Hepatocyte (in vitro differentiated cells): ENCODE measurements around the gene TEAD3. TPM values are rescaled to one million over a fixed set of nuclear protein-coding genes. Genes with fewer than 3 reads are reported as not detected.

Experiments used
- DNase-seq: peaks from one replicate; pipeline ENCODE4 v3.0.0-alpha.2; 2016; ENCODE audit warnings: low spot score
- H2AFZ ChIP-seq: fragments of 200-600 bp; sonication (generic); 2 replicates; pipeline ENCODE4 v1.6.0; 2016; ENCODE audit warnings: antibody characterized with exemption, mild to moderate bottlenecking
- H3K27ac ChIP-seq: fragments of 200-600 bp; sonication (generic); 2 replicates; pipeline ENCODE4 v1.5.1; 2016; ENCODE audit warnings: mild to moderate bottlenecking
- H3K27me3 ChIP-seq: fragments of 200-600 bp; sonication (generic); 2 replicates; pipeline ENCODE4 v1.6.1; 2016
- H3K36me3 ChIP-seq: fragments of 200-600 bp; sonication (generic); replicated peaks from 2 replicates; pipeline ENCODE4 v1.5.1; 2016; ENCODE audit warnings: low read depth; ENCODE audit not compliant: insufficient read depth
- H3K4me1 ChIP-seq: fragments of 200-600 bp; sonication (generic); 2 replicates; pipeline ENCODE4 v1.5.1; 2016; ENCODE audit warnings: mild to moderate bottlenecking, moderate library complexity; ENCODE audit not compliant: insufficient read depth
- H3K4me2 ChIP-seq: fragments of 200-600 bp; sonication (generic); 2 replicates; pipeline ENCODE4 v1.6.0; 2016
- H3K4me3 ChIP-seq: fragments of 200-600 bp; sonication (generic); 2 replicates; pipeline ENCODE4 v1.5.1; 2016; ENCODE audit warnings: mild to moderate bottlenecking
- H3K79me2 ChIP-seq: fragments of 200-600 bp; sonication (generic); 2 replicates; pipeline ENCODE4 v1.6.0; 2017; ENCODE audit warnings: mild to moderate bottlenecking
- H3K9me2 ChIP-seq: fragments of 200-600 bp; sonication (generic); replicated peaks from 2 replicates; pipeline ENCODE4 v1.6.0; 2017; ENCODE audit warnings: mild to moderate bottlenecking; ENCODE audit not compliant: insufficient read depth
- H3K9me3 ChIP-seq: fragments of 200-600 bp; sonication (generic); 2 replicates; pipeline ENCODE4 v1.5.1; 2016; ENCODE audit warnings: low read depth, mild to moderate bottlenecking
- H4K20me1 ChIP-seq: fragments of 200-600 bp; sonication (generic); 2 replicates; pipeline ENCODE4 v1.6.0; 2016; ENCODE audit warnings: mild to moderate bottlenecking; ENCODE audit not compliant: insufficient read depth, poor library complexity, severe bottlenecking
- EZH2 ChIP-seq: fragments of 200-600 bp; sonication (generic); IDR thresholded peaks from 2 replicates; pipeline ENCODE4 v1.6.1; 2016; ENCODE audit warnings: antibody characterized with exemption, mild to moderate bottlenecking, borderline replicate concordance
- EZH2phosphoT487 ChIP-seq: fragments of 200-600 bp; sonication (generic); IDR thresholded peaks from one replicate; pipeline ENCODE4 v1.6.1; 2018; ENCODE audit warnings: antibody characterized with exemption, mild to moderate bottlenecking, low read depth, moderate library complexity; ENCODE audit not compliant: unreplicated experiment, severe bottlenecking
- WGBS: methylation state at CpG from one replicate; pipeline ENCODE4 v1.1.6; 2016; ENCODE audit warnings: low lambda C conversion rate; ENCODE audit errors: missing lambda C conversion rate; 5-methylcytosine and 5-hydroxymethylcytosine counted together
- polyA plus RNA-seq: library from polyadenylated mRNA; unstranded; fragments of >200 nt; fragmentation: Nextera tagmentation; extraction: Ambion mirVana; gene quantifications from 2 replicates; pipeline ENCODE4 v1.2.1, GENCODE V29; 2016
- total RNA-seq: library from RNA; depleted of rRNA; stranded (reverse); fragments of >200 nt; gene quantifications from 2 replicates; pipeline ENCODE4 v1.2.3, GENCODE V29; 2014
- TF ChIP-seq, protein P1 (sequence below): fragments of 200-600 bp; sonication (generic); IDR thresholded peaks from 2 replicates; pipeline ENCODE4 v1.5.1; 2016; ENCODE audit warnings: antibody characterized with exemption, mild to moderate bottlenecking; ENCODE audit not compliant: poor library complexity

The TEAD3 gene
- total and polyA plus RNA-seq, 2 experiments from 2014 or later: 26.3 to 33.0 TPM

DNA sequence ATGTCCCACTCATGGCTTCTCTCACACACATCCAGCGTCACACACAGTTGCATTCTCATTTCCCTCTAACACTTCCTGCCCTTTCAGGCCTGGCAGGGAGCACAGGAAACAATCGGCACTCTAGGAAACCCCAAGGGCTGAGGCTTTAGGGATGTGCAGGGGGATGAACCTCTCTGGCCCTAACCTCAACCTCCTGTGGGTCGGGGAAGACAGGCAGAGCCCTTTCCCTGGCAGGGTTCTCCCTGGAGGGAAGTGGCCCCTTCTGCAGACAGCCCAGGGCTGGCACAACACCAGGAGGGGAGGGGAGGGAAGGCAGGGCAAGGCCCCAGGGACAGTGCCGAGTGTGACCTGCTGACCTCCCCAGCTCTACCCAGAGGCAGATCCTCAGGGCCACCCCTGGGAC is 2.7 kb downstream of the TEAD3 start:
- peak overlapping the region; percentile 97 for H3K27ac ChIP-seq
- DNase-seq: no peak
- H3K79me2 ChIP-seq: peaks cover 95% of the 10 kb centered on the region
- no peak overlapping the region for H3K4me3 ChIP-seq
- peaks cover 48% of the 10 kb centered on the region for H4K20me1 ChIP-seq
- 42% methylated on average over 4 of the region's 4 CpGs for WGBS
- no peak overlapping the region for H2AFZ ChIP-seq
- TF ChIP-seq, protein P1, sequence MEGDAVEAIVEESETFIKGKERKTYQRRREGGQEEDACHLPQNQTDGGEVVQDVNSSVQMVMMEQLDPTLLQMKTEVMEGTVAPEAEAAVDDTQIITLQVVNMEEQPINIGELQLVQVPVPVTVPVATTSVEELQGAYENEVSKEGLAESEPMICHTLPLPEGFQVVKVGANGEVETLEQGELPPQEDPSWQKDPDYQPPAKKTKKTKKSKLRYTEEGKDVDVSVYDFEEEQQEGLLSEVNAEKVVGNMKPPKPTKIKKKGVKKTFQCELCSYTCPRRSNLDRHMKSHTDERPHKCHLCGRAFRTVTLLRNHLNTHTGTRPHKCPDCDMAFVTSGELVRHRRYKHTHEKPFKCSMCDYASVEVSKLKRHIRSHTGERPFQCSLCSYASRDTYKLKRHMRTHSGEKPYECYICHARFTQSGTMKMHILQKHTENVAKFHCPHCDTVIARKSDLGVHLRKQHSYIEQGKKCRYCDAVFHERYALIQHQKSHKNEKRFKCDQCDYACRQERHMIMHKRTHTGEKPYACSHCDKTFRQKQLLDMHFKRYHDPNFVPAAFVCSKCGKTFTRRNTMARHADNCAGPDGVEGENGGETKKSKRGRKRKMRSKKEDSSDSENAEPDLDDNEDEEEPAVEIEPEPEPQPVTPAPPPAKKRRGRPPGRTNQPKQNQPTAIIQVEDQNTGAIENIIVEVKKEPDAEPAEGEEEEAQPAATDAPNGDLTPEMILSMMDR: no peak
- no peak for TF ChIP-seq EZH2phosphoT487
- TF ChIP-seq EZH2: no peak
- H3K27me3 ChIP-seq: no peaks in the 10 kb centered on the region
- no peaks in the 10 kb centered on the region for H3K9me2 ChIP-seq
- no peaks in the 10 kb centered on the region for H3K36me3 ChIP-seq
- H3K9me3 ChIP-seq: no peaks in the 10 kb centered on the region
- H3K4me1 ChIP-seq: peaks cover 75% of the 10 kb centered on the region
- peak overlapping the region; percentile 97 for H3K4me2 ChIP-seq

DNA sequence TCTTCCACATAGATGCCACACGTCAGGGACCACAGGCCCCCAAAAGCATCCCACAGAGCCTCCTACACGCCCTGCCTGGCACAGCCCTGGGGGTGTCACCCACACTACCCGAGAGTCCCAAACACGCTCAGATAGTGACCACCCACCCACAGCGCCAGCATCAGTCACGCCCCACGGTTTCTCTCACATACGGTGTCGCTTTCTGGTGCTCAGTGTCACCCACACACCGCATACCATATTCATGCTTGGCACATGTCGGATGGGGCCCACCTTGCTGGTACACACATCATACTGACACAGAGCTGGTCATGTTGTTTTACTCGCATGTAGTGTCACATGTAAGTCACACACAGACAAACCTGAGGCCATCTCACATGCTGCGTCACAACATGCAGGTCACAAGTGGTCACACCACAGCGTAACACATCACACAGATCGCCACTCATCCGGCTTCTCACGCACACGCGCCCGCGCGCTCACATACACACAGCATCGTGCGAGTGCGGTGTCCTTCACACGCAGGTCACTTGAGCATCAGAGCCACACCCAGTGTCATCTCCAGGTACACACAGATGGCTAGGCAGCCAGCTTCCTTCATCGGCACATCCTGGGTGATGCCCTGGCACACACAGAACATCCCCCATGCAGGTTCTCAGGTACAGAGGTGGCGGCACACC is 3.4 kb downstream of the TEAD3 start:
- Histone ChIP-seq H3K9me3 (no peaks in the 10 kb centered on the region), H3K36me3 (no peaks in the 10 kb centered on the region), H3K4me1 (peaks cover 76% of the 10 kb centered on the region), H4K20me1 (peaks cover 53% of the 10 kb centered on the region), H3K4me2 (peak overlapping the region; percentile 97), H3K27ac (peak overlapping the region; percentile 97), H3K4me3 (no peak overlapping the region), H3K79me2 (peaks cover 95% of the 10 kb centered on the region), H3K9me2 (no peaks in the 10 kb centered on the region), H3K27me3 (no peaks in the 10 kb centered on the region), H2AFZ (no peak overlapping the region)
- no peak for DNase-seq
- 88% methylated on average over 28 of the region's 28 CpGs for WGBS
- TF ChIP-seq EZH2 (no peak), EZH2phosphoT487 (no peak)
- TF ChIP-seq, protein P1: no peak

DNA sequence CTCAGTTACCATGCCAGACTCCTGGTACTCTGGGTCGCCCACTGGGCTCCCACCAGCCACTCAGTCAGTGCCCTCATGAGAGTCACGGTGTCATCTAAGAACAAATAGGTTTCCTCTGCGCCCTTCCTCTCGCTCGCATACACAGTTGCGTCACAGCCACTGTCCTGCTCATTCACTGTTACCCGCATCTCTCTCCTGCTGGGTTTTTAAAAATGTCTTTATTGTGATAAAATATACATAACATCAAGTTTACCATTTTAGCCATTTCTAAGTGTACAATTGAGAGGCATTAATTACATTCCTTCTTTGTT is 4.0 kb downstream of the TEAD3 start:
- TF ChIP-seq, protein P1: no peak
- no peak for TF ChIP-seq EZH2phosphoT487
- no peak for TF ChIP-seq EZH2
- Histone ChIP-seq H3K9me2 (no peaks in the 10 kb centered on the region), H3K27ac (peak overlapping the region; percentile 97), H3K4me3 (no peak overlapping the region), H2AFZ (no peak overlapping the region), H3K27me3 (no peaks in the 10 kb centered on the region), H3K9me3 (no peaks in the 10 kb centered on the region), H3K36me3 (no peaks in the 10 kb centered on the region), H4K20me1 (peaks cover 58% of the 10 kb centered on the region), H3K4me1 (peaks cover 76% of the 10 kb centered on the region), H3K4me2 (peak overlapping the region; percentile 97), H3K79me2 (peaks cover 95% of the 10 kb centered on the region)
- DNase-seq: no peak
- 71% methylated on average over 7 of the region's 7 CpGs for WGBS
